HG02623 (cell line): ENCODE data around the gene PARD3.

Source experiments
- ATAC-seq: cut with Tn5 transposase; IDR thresholded peaks from one replicate; pipeline ENCODE4 v1.9.1; 2021; ENCODE audit warnings: moderate library complexity; ENCODE audit not compliant: unreplicated experiment

PARD3 gene

GRCh38 chr10:34520510-34520909 is 294.6 kb downstream of the PARD3 start:
- no peak for ATAC-seq

GRCh38 chr10:34520084-34520483 is 295.0 kb downstream of the PARD3 start:
- ATAC-seq, result no peak

- no peak for ATAC-seq
Observed at GRCh38 chr10:34514290-34514689, 300.8 kb downstream of the PARD3 start.

GRCh38 chr10:34513636-34514035 is 301.5 kb downstream of the PARD3 start:
- no peak for ATAC-seq

- ATAC-seq, result no peak
Observed at GRCh38 chr10:34507217-34507616, 307.9 kb downstream of the PARD3 start.

- ATAC-seq, result no peak
Observed at GRCh38 chr10:34506786-34507185, 308.3 kb downstream of the PARD3 start.

GRCh38 chr10:34505338-34505737 is 309.8 kb downstream of the PARD3 start:
- no peak for ATAC-seq

GRCh38 chr10:34504534-34504933 is 310.6 kb downstream of the PARD3 start:
- ATAC-seq, result no peak

GRCh38 chr10:34503704-34504103 is 311.4 kb downstream of the PARD3 start:
- ATAC-seq, result no peak

GRCh38 chr10:34499612-34500279 is 315.4 kb downstream of the PARD3 start:
- no peak for ATAC-seq

- no peak for ATAC-seq
Observed at GRCh38 chr10:34498821-34499220, 316.3 kb downstream of the PARD3 start.

GRCh38 chr10:34495938-34496337 is 319.2 kb downstream of the PARD3 start:
- ATAC-seq, result no peak

- ATAC-seq, result no peak
Observed at GRCh38 chr10:34494012-34494411, 321.1 kb downstream of the PARD3 start.

- ATAC-seq, result no peak
Observed at GRCh38 chr10:34492081-34492480, 323.0 kb downstream of the PARD3 start.

GRCh38 chr10:34491678-34492077 is 323.4 kb downstream of the PARD3 start:
- ATAC-seq, result no peak

GRCh38 chr10:34489973-34490745 is 324.9 kb downstream of the PARD3 start:
- no peak for ATAC-seq

GRCh38 chr10:34489411-34489810 is 325.7 kb downstream of the PARD3 start:
- no peak for ATAC-seq

GRCh38 chr10:34488476-34489130 is 326.5 kb downstream of the PARD3 start:
- ATAC-seq, result no peak

- no peak for ATAC-seq
Observed at GRCh38 chr10:34486008-34486407, 329.1 kb downstream of the PARD3 start.

GRCh38 chr10:34484164-34484563 is 330.9 kb downstream of the PARD3 start:
- ATAC-seq, result no peak

- ATAC-seq, result no peak
Observed at GRCh38 chr10:34480345-34480744, 334.8 kb downstream of the PARD3 start.
